CD4-positive, alpha-beta T cell treated with Interleukin-6 for 4 hours (primary cell): ENCODE results near the gene ZNF862.

ENCODE experiments used
- DNase-seq: peaks from one replicate; pipeline ENCODE4 v3.0.0-alpha.2; 2020; ENCODE audit warnings: mixed read lengths

The ZNF862 gene

GRCh38 chr7:149838224-149838991, at the start of gene ZNF862:
ZNF862 (plus strand) TSS chr7:149838375; CDS start chr7:149838612, 237 bp downstream.
- DNase-seq, result peak; percentile 97

- no peak for DNase-seq
Observed at GRCh38 chr7:149789101-149789500, 49.1 kb upstream of the ZNF862 start.

GRCh38 chr7:149790146-149790548, 48.0 kb upstream of the ZNF862 start:
- DNase-seq, result peak; percentile 51

GRCh38 chr7:149790754-149791360, 47.3 kb upstream of the ZNF862 start:
- no peak for DNase-seq

- DNase-seq, result no peak
Observed at GRCh38 chr7:149791411-149792219, 46.6 kb upstream of the ZNF862 start.

- DNase-seq, result no peak
Observed at GRCh38 chr7:149792220-149792595, 46.0 kb upstream of the ZNF862 start.

- DNase-seq, result no peak
Observed at GRCh38 chr7:149793261-149793660, 44.9 kb upstream of the ZNF862 start.

- DNase-seq, result no peak
Observed at GRCh38 chr7:149794661-149795060, 43.5 kb upstream of the ZNF862 start.

GRCh38 chr7:149795126-149795525, 43.0 kb upstream of the ZNF862 start:
- DNase-seq, result no peak

- no peak for DNase-seq
Observed at GRCh38 chr7:149796287-149796860, 41.8 kb upstream of the ZNF862 start.

GRCh38 chr7:149797771-149798170, 40.4 kb upstream of the ZNF862 start:
- no peak for DNase-seq

- DNase-seq, result peak; percentile 78
Observed at GRCh38 chr7:149799397-149800168, 38.6 kb upstream of the ZNF862 start.

- DNase-seq, result no peak
Observed at GRCh38 chr7:149800169-149800555, 38.0 kb upstream of the ZNF862 start.

- no peak for DNase-seq
Observed at GRCh38 chr7:149801002-149801566, 37.1 kb upstream of the ZNF862 start.

GRCh38 chr7:149801816-149802215, 36.4 kb upstream of the ZNF862 start:
- DNase-seq, result no peak

- DNase-seq, result no peak
Observed at GRCh38 chr7:149802966-149803365, 35.2 kb upstream of the ZNF862 start.

GRCh38 chr7:149803551-149804074, 34.6 kb upstream of the ZNF862 start:
- DNase-seq, result no peak

GRCh38 chr7:149804106-149804505, 34.1 kb upstream of the ZNF862 start:
- no peak for DNase-seq

- no peak for DNase-seq
Observed at GRCh38 chr7:149806726-149807125, 31.4 kb upstream of the ZNF862 start.

- DNase-seq, result no peak
Observed at GRCh38 chr7:149808311-149808710, 29.9 kb upstream of the ZNF862 start.

GRCh38 chr7:149809215-149809614, 29.0 kb upstream of the ZNF862 start:
- DNase-seq, result no peak

- peak; percentile 6 for DNase-seq
Observed at GRCh38 chr7:149811221-149811620, 27.0 kb upstream of the ZNF862 start.
